ENCODE results near the gene TPH1.

DNA sequence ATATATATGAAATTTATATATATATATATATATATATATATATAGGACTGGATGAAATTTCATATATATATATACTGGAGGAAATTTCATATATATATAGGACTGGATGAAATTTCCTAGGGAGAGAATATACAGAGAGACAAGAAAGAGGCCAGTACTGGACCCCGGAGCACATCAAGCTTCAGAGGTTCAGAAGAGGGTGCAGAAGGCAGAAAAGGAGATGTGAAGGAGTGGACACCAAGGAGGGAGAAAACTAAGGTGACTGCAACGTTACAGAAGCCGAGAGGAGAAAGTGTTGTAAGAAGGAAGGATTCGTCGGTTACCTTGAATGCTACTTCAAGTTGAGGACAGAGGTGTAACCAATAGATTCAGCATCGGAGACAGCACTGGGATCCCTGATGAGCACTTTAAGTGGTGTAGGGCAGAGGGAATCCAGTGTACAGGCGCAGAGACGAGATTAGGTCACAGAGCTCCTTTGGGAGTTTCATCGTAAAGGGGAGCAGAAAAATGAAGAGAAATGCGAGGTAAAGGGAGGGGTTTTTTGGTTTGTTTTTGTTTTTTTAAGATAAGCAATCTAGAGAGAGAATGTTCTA is 8.5 kb upstream of the TPH1 start:
- no peak for TF ChIP-seq EZH2phosphoT487 (IDR thresholded peaks at IDR 0.05; ENCODE audit: low read depth)
- TF ChIP-seq, protein P1, sequence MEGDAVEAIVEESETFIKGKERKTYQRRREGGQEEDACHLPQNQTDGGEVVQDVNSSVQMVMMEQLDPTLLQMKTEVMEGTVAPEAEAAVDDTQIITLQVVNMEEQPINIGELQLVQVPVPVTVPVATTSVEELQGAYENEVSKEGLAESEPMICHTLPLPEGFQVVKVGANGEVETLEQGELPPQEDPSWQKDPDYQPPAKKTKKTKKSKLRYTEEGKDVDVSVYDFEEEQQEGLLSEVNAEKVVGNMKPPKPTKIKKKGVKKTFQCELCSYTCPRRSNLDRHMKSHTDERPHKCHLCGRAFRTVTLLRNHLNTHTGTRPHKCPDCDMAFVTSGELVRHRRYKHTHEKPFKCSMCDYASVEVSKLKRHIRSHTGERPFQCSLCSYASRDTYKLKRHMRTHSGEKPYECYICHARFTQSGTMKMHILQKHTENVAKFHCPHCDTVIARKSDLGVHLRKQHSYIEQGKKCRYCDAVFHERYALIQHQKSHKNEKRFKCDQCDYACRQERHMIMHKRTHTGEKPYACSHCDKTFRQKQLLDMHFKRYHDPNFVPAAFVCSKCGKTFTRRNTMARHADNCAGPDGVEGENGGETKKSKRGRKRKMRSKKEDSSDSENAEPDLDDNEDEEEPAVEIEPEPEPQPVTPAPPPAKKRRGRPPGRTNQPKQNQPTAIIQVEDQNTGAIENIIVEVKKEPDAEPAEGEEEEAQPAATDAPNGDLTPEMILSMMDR (IDR thresholded peaks at IDR 0.05; ENCODE audit: low read depth, low read length): no peak

Measured in OCI-LY3 (cell line).